Measurements from ENCODE around the gene SLC35F3. TPM values are rescaled to one million over a fixed set of nuclear protein-coding genes. Genes with fewer than 3 reads are reported as not detected.
A peak's percentile ranks its signal among the peaks of the same experiment; 100 is the strongest.
"Not testable (repeated sequence)": the region's sequence is repeated elsewhere in the genome, so short reads cannot be mapped to it uniquely, and the experiment has no call there.

SLC35F3 gene
- total and polyA plus RNA-seq, 7 experiments from 2014 or later = 0.11 to 15.2 (median 0.96) TPM; not detected in 2

DNA sequence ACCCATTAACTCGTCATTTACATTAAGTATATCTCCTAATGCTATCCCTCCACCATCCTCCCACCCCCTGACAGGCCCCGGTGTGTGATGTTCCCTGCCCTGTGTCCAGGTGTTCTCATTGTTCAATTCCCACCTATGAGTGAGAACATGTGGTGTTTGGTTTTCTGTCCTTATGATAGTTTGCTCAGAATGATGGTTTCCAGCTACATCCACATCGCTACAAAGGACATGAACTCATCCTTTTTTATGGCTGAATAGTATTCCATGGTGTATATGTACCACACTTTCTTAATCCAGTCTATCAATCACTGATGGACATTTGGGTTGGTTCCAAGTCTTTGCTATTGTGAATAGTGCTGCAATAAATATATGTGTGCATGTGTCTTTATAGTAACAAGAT is 217.2 kb downstream of the SLC35F3 start:
- H3K4me3 ChIP-seq (ENCODE audit: low read length); H3K9me3 ChIP-seq (ENCODE audit: control insufficient read depth in 2 of 3, low read length in 3 of 3); H3K4me1 ChIP-seq (ENCODE audit: control insufficient read depth in 2 of 2, insufficient read depth in 2 of 2, low read length in 2 of 2); intact Hi-C loops (cut with micrococcal nuclease); H3K27ac Mint-ChIP-seq; H3K9me3 Mint-ChIP-seq; H3K27ac ChIP-seq (ENCODE audit: low read depth, low read length); CTCF ChIA-PET; H3K4me3 Mint-ChIP-seq; H3K4me1 Mint-ChIP-seq; DNase-seq; H3K27me3 ChIP-seq (ENCODE audit: control insufficient read depth in 2 of 2, insufficient read depth in 2 of 2, low read length in 2 of 2); POLR2A ChIA-PET; H3K36me3 ChIP-seq (ENCODE audit: control insufficient read depth in 2 of 3, insufficient read depth in 3 of 3, low read length in 3 of 3); H3K36me3 Mint-ChIP-seq; ATAC-seq: not testable (repeated sequence)
- H3K27me3 Mint-ChIP-seq = peaks cover 5 to 37% (median 25%) of the 10 kb centered on the region in 5 donors

DNA sequence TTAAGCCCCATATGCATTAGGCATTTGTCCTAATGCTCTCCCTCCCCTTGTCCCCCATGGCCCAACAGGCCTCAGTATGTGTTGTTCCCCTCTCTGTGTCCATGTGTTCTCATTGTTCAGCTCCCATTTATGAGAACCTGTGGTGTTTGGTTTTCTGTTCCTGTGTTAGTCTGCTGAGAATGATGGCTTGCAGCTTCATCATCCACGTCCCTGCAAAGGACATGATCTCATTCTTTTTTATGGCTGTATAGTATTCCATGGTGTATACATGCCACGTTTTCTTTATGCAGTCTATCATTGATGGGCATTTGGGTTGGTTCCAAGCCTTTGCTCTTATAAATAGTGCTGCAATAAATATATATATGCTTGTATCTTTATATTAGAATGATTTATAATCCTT is 218.1 kb downstream of the SLC35F3 start:
- H3K36me3 Mint-ChIP-seq; intact Hi-C loops (cut with micrococcal nuclease); CTCF ChIA-PET: not testable (repeated sequence)

DNA sequence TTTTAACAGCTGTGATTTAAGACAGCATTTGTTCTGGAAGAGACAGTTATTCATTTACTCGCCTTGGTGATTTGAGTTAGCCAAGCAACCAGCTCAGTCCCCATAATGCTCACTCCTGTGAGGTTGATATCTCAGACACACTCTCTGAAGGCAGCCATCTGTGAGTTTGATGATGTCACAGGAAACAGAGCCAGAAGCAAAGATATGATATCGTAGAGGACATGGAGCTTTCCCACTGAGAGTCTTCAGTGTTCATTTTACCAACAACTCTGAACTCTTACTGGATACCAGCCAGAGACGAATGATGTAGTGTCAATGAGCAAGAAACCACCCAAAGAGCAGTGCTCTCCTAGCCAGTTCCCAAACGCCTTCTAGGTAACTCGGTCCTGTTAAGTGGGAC is 219.4 kb downstream of the SLC35F3 start:
- CTCF ChIA-PET = no interaction called here
- POLR2A ChIA-PET = no interaction called here
- no peak for DNase-seq
- intact Hi-C loops (cut with micrococcal nuclease) = no loop called here
- H3K27me3 Mint-ChIP-seq = peaks cover 5 to 33% (median 26%) of the 10 kb centered on the region in 5 donors
- Histone ChIP-seq H3K27me3 (ENCODE audit: control insufficient read depth in 2 of 2, insufficient read depth in 2 of 2, low read length in 2 of 2) (no peaks in the 10 kb centered on the region), H3K36me3 (ENCODE audit: control insufficient read depth in 2 of 3, insufficient read depth in 3 of 3, low read length in 3 of 3) (no peaks in the 10 kb centered on the region), H3K4me3 (ENCODE audit: low read length) (no peak overlapping the region), H3K9me3 (ENCODE audit: control insufficient read depth in 2 of 3, low read length in 3 of 3) (no peaks in the 10 kb centered on the region), H3K27ac (ENCODE audit: low read depth, low read length) (no peak overlapping the region), H3K4me1 (ENCODE audit: control insufficient read depth in 2 of 2, insufficient read depth in 2 of 2, low read length in 2 of 2) (no peaks in the 10 kb centered on the region)
- no peak overlapping the region for H3K27ac Mint-ChIP-seq
- no peak overlapping the region for H3K4me3 Mint-ChIP-seq
- ATAC-seq = no peak
- peaks cover 0 to 5% (median 1%) of the 10 kb centered on the region in 11 donors for H3K9me3 Mint-ChIP-seq
- H3K36me3 Mint-ChIP-seq = no peaks in the 10 kb centered on the region
- H3K4me1 Mint-ChIP-seq = peaks cover 0 to 5% (median 0%) of the 10 kb centered on the region in 7 donors

More for the DNA sequence above, 218.1 kb downstream of the SLC35F3 start:
- POLR2A ChIA-PET; H3K4me1 ChIP-seq (ENCODE audit: control insufficient read depth in 2 of 2, insufficient read depth in 2 of 2, low read length in 2 of 2); ATAC-seq; DNase-seq; H3K4me3 Mint-ChIP-seq; H3K27me3 ChIP-seq (ENCODE audit: control insufficient read depth in 2 of 2, insufficient read depth in 2 of 2, low read length in 2 of 2); H3K36me3 ChIP-seq (ENCODE audit: control insufficient read depth in 2 of 3, insufficient read depth in 3 of 3, low read length in 3 of 3); H3K27ac ChIP-seq (ENCODE audit: low read depth, low read length); H3K4me1 Mint-ChIP-seq; H3K9me3 ChIP-seq (ENCODE audit: control insufficient read depth in 2 of 3, low read length in 3 of 3); H3K4me3 ChIP-seq (ENCODE audit: low read length); H3K27ac Mint-ChIP-seq; H3K9me3 Mint-ChIP-seq: not testable (repeated sequence)
- H3K27me3 Mint-ChIP-seq = peaks cover 5 to 34% (median 26%) of the 10 kb centered on the region in 5 donors

DNA sequence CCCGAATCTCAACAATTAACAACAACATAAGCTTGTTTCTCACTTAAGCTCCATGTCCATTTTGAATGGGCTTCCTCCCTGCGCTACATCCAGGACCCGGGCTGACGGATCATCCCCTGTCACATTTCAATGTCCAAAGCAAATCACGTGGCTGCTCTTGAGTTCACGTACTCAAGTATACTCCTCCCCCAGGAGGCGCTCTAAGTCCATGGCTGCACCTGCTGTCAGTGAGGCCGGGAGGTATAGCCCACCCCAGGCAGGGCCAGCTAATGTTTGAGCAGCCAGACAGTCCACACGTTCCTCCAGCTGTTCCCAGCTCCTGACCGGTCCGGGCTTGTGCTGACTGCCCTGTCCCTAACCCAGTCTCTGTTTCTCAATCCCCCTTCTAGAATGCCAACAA is 220.8 kb downstream of the SLC35F3 start:
- Mint-ChIP-seq H3K4me1 (peaks cover 0 to 5% (median 0%) of the 10 kb centered on the region in 7 donors), H3K27ac (no peak overlapping the region), H3K4me3 (no peak overlapping the region), H3K36me3 (no peaks in the 10 kb centered on the region), H3K27me3 (peaks cover 5 to 33% (median 25%) of the 10 kb centered on the region in 5 donors), H3K9me3 (peaks cover 0 to 5% (median 1%) of the 10 kb centered on the region in 11 donors)
- H3K36me3 ChIP-seq (ENCODE audit: control insufficient read depth in 2 of 3, insufficient read depth in 3 of 3, low read length in 3 of 3) = no peaks in the 10 kb centered on the region
- ChIA-PET CTCF (interaction anchor here (1.3 kb wide), 1 partner anchor 10 kb away, joined by 3 read pairs; no protein-coding TSS in a partner anchor), POLR2A (no interaction called here)
- H3K27me3 ChIP-seq (ENCODE audit: control insufficient read depth in 2 of 2, insufficient read depth in 2 of 2, low read length in 2 of 2) = no peaks in the 10 kb centered on the region
- peak in 1 of 9 donors; percentile 34 for DNase-seq
- ATAC-seq = no peak
- intact Hi-C loops (cut with micrococcal nuclease) = no loop called here
- H3K27ac ChIP-seq (ENCODE audit: low read depth, low read length) = no peak overlapping the region
- no peak overlapping the region for H3K4me3 ChIP-seq (ENCODE audit: low read length)
- no peaks in the 10 kb centered on the region for H3K9me3 ChIP-seq (ENCODE audit: control insufficient read depth in 2 of 3, low read length in 3 of 3)
- H3K4me1 ChIP-seq (ENCODE audit: control insufficient read depth in 2 of 2, insufficient read depth in 2 of 2, low read length in 2 of 2) = no peaks in the 10 kb centered on the region

DNA sequence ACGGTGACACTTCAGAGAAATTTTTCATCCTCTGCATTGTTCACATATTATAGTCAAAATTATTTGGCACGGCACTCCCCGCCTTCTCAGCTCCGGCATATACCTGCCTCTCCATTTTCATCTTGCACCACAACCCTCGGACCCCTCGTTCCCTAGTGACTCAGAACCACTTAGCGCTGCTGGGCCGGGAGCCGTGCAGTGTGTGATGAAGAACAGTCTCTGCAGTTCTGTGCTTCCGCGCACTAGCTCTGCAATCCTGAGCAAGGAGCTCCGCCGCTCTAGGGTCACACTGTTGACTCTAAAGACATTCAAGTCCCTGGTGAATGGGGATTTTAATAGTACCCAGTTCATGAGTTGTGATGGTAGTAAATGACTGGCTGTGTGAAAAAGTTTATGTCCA is 221.2 kb downstream of the SLC35F3 start:
- Mint-ChIP-seq H3K27me3 (peaks cover 5 to 33% (median 23%) of the 10 kb centered on the region in 5 donors), H3K4me1 (peaks cover 0 to 5% (median 0%) of the 10 kb centered on the region in 7 donors), H3K27ac (no peak overlapping the region), H3K36me3 (no peaks in the 10 kb centered on the region), H3K9me3 (peaks cover 0 to 5% (median 1%) of the 10 kb centered on the region in 11 donors), H3K4me3 (no peak overlapping the region)
- ChIA-PET CTCF (interaction anchor here (1.3 kb wide), 1 partner anchor 10 kb away, joined by 3 read pairs; no protein-coding TSS in a partner anchor), POLR2A (no interaction called here)
- ATAC-seq (no peak), DNase-seq (no peak)
- Histone ChIP-seq H3K4me1 (ENCODE audit: control insufficient read depth in 2 of 2, insufficient read depth in 2 of 2, low read length in 2 of 2) (no peaks in the 10 kb centered on the region), H3K4me3 (ENCODE audit: low read length) (no peak overlapping the region), H3K36me3 (ENCODE audit: control insufficient read depth in 2 of 3, insufficient read depth in 3 of 3, low read length in 3 of 3) (no peaks in the 10 kb centered on the region), H3K27me3 (ENCODE audit: control insufficient read depth in 2 of 2, insufficient read depth in 2 of 2, low read length in 2 of 2) (no peaks in the 10 kb centered on the region), H3K9me3 (ENCODE audit: control insufficient read depth in 2 of 3, low read length in 3 of 3) (no peaks in the 10 kb centered on the region), H3K27ac (ENCODE audit: low read depth, low read length) (no peak overlapping the region)
- intact Hi-C loops (cut with micrococcal nuclease) = no loop called here

DNA sequence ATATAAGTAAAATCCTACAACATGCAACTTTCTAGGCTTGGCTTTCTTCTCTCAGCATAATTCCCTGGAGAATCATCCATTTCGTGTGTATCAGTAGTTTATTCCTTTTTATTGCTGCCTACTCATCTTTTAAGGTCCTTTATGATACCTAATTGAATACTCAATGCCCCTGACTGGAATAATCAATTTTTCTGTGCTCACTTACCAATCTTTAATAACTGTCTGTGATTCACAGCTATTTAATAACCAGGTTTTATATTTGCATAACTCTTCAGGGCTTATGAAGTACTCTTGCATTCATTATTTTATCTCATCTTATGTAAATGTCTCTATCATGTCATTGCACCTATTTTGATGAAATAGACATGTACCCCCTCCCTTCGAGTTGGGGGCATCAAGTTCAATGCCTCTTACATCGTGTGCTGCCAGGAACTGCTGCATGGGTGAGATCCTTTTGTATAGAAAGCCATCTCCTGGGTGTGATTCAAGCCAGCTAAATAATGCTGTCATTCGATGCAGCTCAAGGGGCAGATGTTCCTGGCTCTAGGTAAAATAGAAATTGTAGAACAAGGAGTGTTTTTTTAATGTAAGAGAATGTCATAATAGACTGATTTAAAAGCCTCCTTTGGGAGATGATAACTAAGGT is 222.7 kb downstream of the SLC35F3 start:
- Histone ChIP-seq H3K27me3 (ENCODE audit: control insufficient read depth in 2 of 2, insufficient read depth in 2 of 2, low read length in 2 of 2) (no peaks in the 10 kb centered on the region), H3K27ac (ENCODE audit: low read depth, low read length) (no peak overlapping the region), H3K4me3 (ENCODE audit: low read length) (no peak overlapping the region), H3K36me3 (ENCODE audit: control insufficient read depth in 2 of 3, insufficient read depth in 3 of 3, low read length in 3 of 3) (no peaks in the 10 kb centered on the region), H3K4me1 (ENCODE audit: control insufficient read depth in 2 of 2, insufficient read depth in 2 of 2, low read length in 2 of 2) (no peaks in the 10 kb centered on the region), H3K9me3 (ENCODE audit: control insufficient read depth in 2 of 3, low read length in 3 of 3) (no peaks in the 10 kb centered on the region)
- Mint-ChIP-seq H3K9me3 (peaks cover 0 to 5% (median 1%) of the 10 kb centered on the region in 11 donors), H3K36me3 (no peaks in the 10 kb centered on the region), H3K27me3 (peaks cover 5 to 33% (median 26%) of the 10 kb centered on the region in 5 donors), H3K4me3 (no peak overlapping the region), H3K27ac (no peak overlapping the region), H3K4me1 (peaks cover 0 to 5% (median 0%) of the 10 kb centered on the region in 7 donors)
- ChIA-PET POLR2A (no interaction called here), CTCF (no interaction called here)
- DNase-seq (no peak), ATAC-seq (no peak)
- intact Hi-C loops (cut with micrococcal nuclease) = no loop called here

DNA sequence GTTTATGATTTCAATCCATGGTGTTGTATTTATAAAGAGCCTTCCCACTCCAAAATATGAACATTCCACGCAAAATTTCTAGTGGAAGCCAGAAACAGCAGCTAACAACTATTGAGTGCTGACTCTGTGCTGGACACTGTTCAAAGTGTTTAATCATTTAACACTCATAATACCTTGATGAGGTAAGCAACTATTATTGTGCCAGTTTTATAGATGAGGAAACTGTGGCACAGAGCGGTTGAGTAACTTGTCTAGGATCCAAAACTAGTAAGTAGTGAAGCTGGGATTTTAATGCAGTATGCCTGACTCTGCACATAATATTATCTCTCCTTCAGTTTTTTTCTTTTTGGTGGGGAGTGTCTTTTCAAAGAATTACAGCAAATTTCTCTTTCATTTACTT is 228.3 kb downstream of the SLC35F3 start:
- H3K36me3 Mint-ChIP-seq = no peaks in the 10 kb centered on the region
- intact Hi-C loops (cut with micrococcal nuclease) = no loop called here
- ATAC-seq (no peak), DNase-seq (no peak)
- no peak overlapping the region for H3K27ac Mint-ChIP-seq
- ChIA-PET CTCF (no interaction called here), POLR2A (interaction anchor here (0.6 kb wide), 1 partner anchor 65 kb away, joined by 3 read pairs; no protein-coding TSS in a partner anchor)
- Histone ChIP-seq H3K27ac (ENCODE audit: low read depth, low read length) (no peak overlapping the region), H3K36me3 (ENCODE audit: control insufficient read depth in 2 of 3, insufficient read depth in 3 of 3, low read length in 3 of 3) (no peaks in the 10 kb centered on the region), H3K4me1 (ENCODE audit: control insufficient read depth in 2 of 2, insufficient read depth in 2 of 2, low read length in 2 of 2) (no peaks in the 10 kb centered on the region), H3K27me3 (ENCODE audit: control insufficient read depth in 2 of 2, insufficient read depth in 2 of 2, low read length in 2 of 2) (no peaks in the 10 kb centered on the region), H3K9me3 (ENCODE audit: control insufficient read depth in 2 of 3, low read length in 3 of 3) (no peaks in the 10 kb centered on the region), H3K4me3 (ENCODE audit: low read length) (no peak overlapping the region)
- peaks cover 0 to 2% (median 0%) of the 10 kb centered on the region in 11 donors for H3K9me3 Mint-ChIP-seq
- H3K4me1 Mint-ChIP-seq = no peaks in the 10 kb centered on the region
- peaks cover 5 to 26% (median 9%) of the 10 kb centered on the region in 5 donors for H3K27me3 Mint-ChIP-seq
- no peak overlapping the region for H3K4me3 Mint-ChIP-seq
